ENCODE data around the gene ATG3.
"Not testable (repeated sequence)": the region's sequence is repeated elsewhere in the genome, so short reads cannot be mapped to it uniquely, and the experiment has no call there.

Gene ATG3

DNA sequence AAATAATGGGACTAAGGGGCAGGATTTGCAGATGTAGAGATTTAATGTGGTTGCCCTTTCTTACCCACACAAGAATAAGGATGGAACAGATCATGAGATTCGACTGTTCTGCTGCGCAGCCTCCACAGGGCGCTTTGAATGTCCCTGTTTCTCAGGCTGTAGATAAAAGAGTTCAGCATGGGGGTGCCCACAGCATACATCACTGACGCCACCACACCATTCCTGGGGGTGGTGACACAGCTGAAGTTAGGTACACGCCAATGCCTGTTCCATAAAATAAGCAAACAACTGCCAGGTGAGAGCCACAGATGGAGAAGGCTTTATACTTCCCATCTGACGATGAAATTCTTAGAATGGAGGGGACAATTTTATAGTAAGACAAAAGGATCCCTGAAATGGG, 37.6 kb downstream of the ATG3 start:
- not testable (repeated sequence) for H3K4me3 ChIP-seq (ENCODE audit: insufficient read depth in 1 of 2, low read depth in 1 of 2, low read length in 2 of 2); H2BK5ac ChIP-seq (ENCODE audit: low read depth, low read length, poor library complexity, severe bottlenecking); H3K79me1 ChIP-seq (replicated peaks; ENCODE audit: low read length, poor library complexity, severe bottlenecking); H2BK12ac ChIP-seq (ENCODE audit: low read length in 2 of 2); H2AK5ac ChIP-seq (ENCODE audit: low read length, severe bottlenecking); H2BK15ac ChIP-seq (ENCODE audit: low read depth, poor library complexity, severe bottlenecking); H3K14ac ChIP-seq (ENCODE audit: low read length in 2 of 2); H3K18ac ChIP-seq (ENCODE audit: low read depth in 1 of 2, low read length in 2 of 2); H4K8ac ChIP-seq (ENCODE audit: low read length); H3K4ac ChIP-seq (ENCODE audit: low read depth in 1 of 2, low read length in 2 of 2); H3K4me2 ChIP-seq (ENCODE audit: low read length, poor library complexity, severe bottlenecking); H3K4me1 ChIP-seq (ENCODE audit: control insufficient read depth, insufficient read depth, low read depth, low read length); H2BK120ac ChIP-seq (ENCODE audit: low read depth, low read length); DNase-seq; H3K9me3 ChIP-seq (ENCODE audit: control insufficient read depth, low read length); H3K27me3 ChIP-seq (ENCODE audit: control insufficient read depth in 1 of 2, insufficient read depth in 1 of 2, low read length in 2 of 2); H3K23ac ChIP-seq (ENCODE audit: low read length in 2 of 2); H4K91ac ChIP-seq (ENCODE audit: low read length); H2AFZ ChIP-seq (ENCODE audit: low read depth, low read length); H3K9ac ChIP-seq (ENCODE audit: low read length); H3K27ac ChIP-seq (ENCODE audit: low read length, poor library complexity, severe bottlenecking)
- peaks cover 3 to 32% of the 10 kb centered on the region in 2 experiments for H3K36me3 ChIP-seq (ENCODE audit: control insufficient read depth in 1 of 2, insufficient read depth in 2 of 2, low read depth in 1 of 2, low read length in 2 of 2)
- WGBS: 94% methylated on average over 5 of the region's 6 CpGs

DNA sequence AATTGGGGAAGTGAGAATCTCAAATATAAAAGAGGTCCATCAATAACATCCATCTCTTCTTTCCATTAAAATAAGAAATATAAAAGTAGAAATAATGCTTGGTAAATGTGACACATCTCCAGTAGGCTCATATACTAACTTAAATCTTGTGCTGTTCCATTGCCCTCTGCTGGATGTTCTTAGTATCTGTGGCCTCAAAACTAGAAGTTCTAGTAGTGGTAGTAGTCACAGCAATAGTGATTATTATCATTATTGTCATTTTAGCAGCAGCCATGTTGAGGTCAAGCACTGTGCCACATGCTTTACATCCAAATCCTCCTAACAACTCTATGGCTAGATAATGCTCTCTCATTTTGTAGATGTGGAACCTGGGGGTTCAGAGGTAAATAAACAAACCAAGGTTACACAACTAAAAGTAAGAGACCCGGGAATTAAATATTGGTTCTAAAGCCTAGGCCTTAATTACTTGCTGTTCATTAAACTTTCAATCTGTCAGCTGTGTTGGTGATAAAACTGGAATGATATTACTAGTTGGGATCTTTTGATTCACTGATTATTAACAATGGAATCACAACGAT, 42.2 kb downstream of the ATG3 start:
- no peaks in the 10 kb centered on the region for H3K9me3 ChIP-seq (ENCODE audit: control insufficient read depth, low read length)
- 100% methylated on average over 1 of the region's 2 CpGs for WGBS
- no peak overlapping the region for H3K14ac ChIP-seq (ENCODE audit: low read length in 2 of 2)
- H3K4ac ChIP-seq (ENCODE audit: low read depth in 1 of 2, low read length in 2 of 2): no peak overlapping the region
- H3K18ac ChIP-seq (ENCODE audit: low read depth in 1 of 2, low read length in 2 of 2): no peak overlapping the region
- no peaks in the 10 kb centered on the region for H3K79me1 ChIP-seq (replicated peaks; ENCODE audit: low read length, poor library complexity, severe bottlenecking)
- no peak overlapping the region for H3K27ac ChIP-seq (ENCODE audit: low read length, poor library complexity, severe bottlenecking)
- no peak overlapping the region for H2BK15ac ChIP-seq (ENCODE audit: low read depth, poor library complexity, severe bottlenecking)
- no peak overlapping the region for H3K4me3 ChIP-seq (ENCODE audit: insufficient read depth in 1 of 2, low read depth in 1 of 2, low read length in 2 of 2)
- peaks cover 0 to 1% of the 10 kb centered on the region in 2 experiments for H3K36me3 ChIP-seq (ENCODE audit: control insufficient read depth in 1 of 2, insufficient read depth in 2 of 2, low read depth in 1 of 2, low read length in 2 of 2)
- H3K4me2 ChIP-seq (ENCODE audit: low read length, poor library complexity, severe bottlenecking): no peak overlapping the region
- H4K8ac ChIP-seq (ENCODE audit: low read length): no peak overlapping the region
- H2BK5ac ChIP-seq (ENCODE audit: low read depth, low read length, poor library complexity, severe bottlenecking): no peak overlapping the region
- DNase-seq: peak; percentile 73
- H2BK120ac ChIP-seq (ENCODE audit: low read depth, low read length): no peak overlapping the region
- peak overlapping the region; percentile 30 for H3K9ac ChIP-seq (ENCODE audit: low read length)
- no peak overlapping the region for H2AFZ ChIP-seq (ENCODE audit: low read depth, low read length)
- no peak overlapping the region for H2AK5ac ChIP-seq (ENCODE audit: low read length, severe bottlenecking)
- H3K27me3 ChIP-seq (ENCODE audit: control insufficient read depth in 1 of 2, insufficient read depth in 1 of 2, low read length in 2 of 2): no peaks in the 10 kb centered on the region
- H4K91ac ChIP-seq (ENCODE audit: low read length): no peak overlapping the region
- no peaks in the 10 kb centered on the region for H3K4me1 ChIP-seq (ENCODE audit: control insufficient read depth, insufficient read depth, low read depth, low read length)
- no peak overlapping the region for H3K23ac ChIP-seq (ENCODE audit: low read length in 2 of 2)
- no peak overlapping the region for H2BK12ac ChIP-seq (ENCODE audit: low read length in 2 of 2)

DNA sequence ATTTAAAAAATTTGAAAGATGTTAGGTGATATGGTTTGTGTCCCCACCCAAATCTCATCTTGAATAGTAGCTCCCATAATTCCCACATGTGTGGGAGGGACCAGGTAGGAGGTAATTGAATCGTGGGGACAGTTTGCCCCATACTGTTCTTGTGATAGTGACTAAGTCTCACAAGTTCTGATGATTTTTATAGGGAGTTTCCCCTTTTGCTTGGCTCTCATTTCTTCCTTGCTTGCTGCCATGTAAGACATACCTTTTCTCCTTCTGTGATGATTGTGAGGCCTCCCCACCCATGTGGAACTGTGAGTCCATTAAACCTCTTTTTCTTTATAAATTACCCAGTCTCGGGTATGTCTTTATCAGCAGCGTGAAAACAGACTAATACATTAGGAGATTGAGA, 42.8 kb downstream of the ATG3 start:
- not testable (repeated sequence) for H2AK5ac ChIP-seq (ENCODE audit: low read length, severe bottlenecking); H3K27me3 ChIP-seq (ENCODE audit: control insufficient read depth in 1 of 2, insufficient read depth in 1 of 2, low read length in 2 of 2); H3K4me1 ChIP-seq (ENCODE audit: control insufficient read depth, insufficient read depth, low read depth, low read length); H3K4me2 ChIP-seq (ENCODE audit: low read length, poor library complexity, severe bottlenecking); H3K14ac ChIP-seq (ENCODE audit: low read length in 2 of 2); DNase-seq; H2BK15ac ChIP-seq (ENCODE audit: low read depth, poor library complexity, severe bottlenecking); H3K79me1 ChIP-seq (replicated peaks; ENCODE audit: low read length, poor library complexity, severe bottlenecking); H3K36me3 ChIP-seq (ENCODE audit: control insufficient read depth in 1 of 2, insufficient read depth in 2 of 2, low read depth in 1 of 2, low read length in 2 of 2); H2AFZ ChIP-seq (ENCODE audit: low read depth, low read length); H3K18ac ChIP-seq (ENCODE audit: low read depth in 1 of 2, low read length in 2 of 2); H3K4me3 ChIP-seq (ENCODE audit: insufficient read depth in 1 of 2, low read depth in 1 of 2, low read length in 2 of 2); H4K8ac ChIP-seq (ENCODE audit: low read length); H2BK12ac ChIP-seq (ENCODE audit: low read length in 2 of 2); H2BK120ac ChIP-seq (ENCODE audit: low read depth, low read length); H3K4ac ChIP-seq (ENCODE audit: low read depth in 1 of 2, low read length in 2 of 2); H3K27ac ChIP-seq (ENCODE audit: low read length, poor library complexity, severe bottlenecking); H3K9me3 ChIP-seq (ENCODE audit: control insufficient read depth, low read length); H3K23ac ChIP-seq (ENCODE audit: low read length in 2 of 2); H4K91ac ChIP-seq (ENCODE audit: low read length)
- H2BK5ac ChIP-seq (ENCODE audit: low read depth, low read length, poor library complexity, severe bottlenecking): peak overlapping the region; percentile 8
- H3K9ac ChIP-seq (ENCODE audit: low read length): peak overlapping the region; percentile 30
- WGBS: 0% methylated on average over 1 of the region's 3 CpGs

DNA sequence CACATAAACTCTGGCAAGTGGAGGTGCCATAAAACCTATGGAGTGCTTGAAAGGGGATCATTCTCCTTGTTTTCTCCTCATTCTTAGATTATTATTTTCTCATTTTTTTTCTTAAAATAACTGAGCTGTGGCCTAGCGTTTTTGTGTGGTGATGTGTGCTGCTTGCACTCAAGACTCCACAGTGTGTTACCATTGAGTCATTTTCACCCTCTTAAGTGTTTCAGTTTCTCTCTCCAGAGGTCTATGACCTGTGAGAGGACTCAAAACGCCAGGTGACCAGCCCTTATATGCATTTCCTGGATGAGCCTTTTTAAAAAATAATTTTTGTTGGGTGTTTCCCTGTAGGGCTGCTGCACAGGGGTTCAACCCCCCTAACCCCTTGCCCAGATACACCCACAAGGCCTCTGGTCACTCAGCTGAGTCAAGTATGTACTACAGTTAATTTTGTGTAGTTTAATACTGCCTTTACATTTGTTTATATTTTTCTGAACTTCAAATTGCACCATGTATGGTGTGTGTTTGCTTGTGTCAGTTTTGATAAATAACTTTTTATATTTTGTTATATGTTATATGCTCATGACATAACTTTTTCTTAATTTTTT, 47.1 kb downstream of the ATG3 start:
- H3K18ac ChIP-seq (ENCODE audit: low read depth in 1 of 2, low read length in 2 of 2): no peak overlapping the region
- peaks cover 2% of the 10 kb centered on the region for H3K9me3 ChIP-seq (ENCODE audit: control insufficient read depth, low read length)

More for the DNA sequence above, 47.1 kb downstream of the ATG3 start:
- DNase-seq: peak; percentile 7
- Histone ChIP-seq H3K79me1 (replicated peaks; ENCODE audit: low read length, poor library complexity, severe bottlenecking) (no peaks in the 10 kb centered on the region), H3K27me3 (ENCODE audit: control insufficient read depth in 1 of 2, insufficient read depth in 1 of 2, low read length in 2 of 2) (no peaks in the 10 kb centered on the region), H4K91ac (ENCODE audit: low read length) (no peak overlapping the region), H3K27ac (ENCODE audit: low read length, poor library complexity, severe bottlenecking) (no peak overlapping the region), H3K4me1 (ENCODE audit: control insufficient read depth, insufficient read depth, low read depth, low read length) (no peaks in the 10 kb centered on the region), H2BK5ac (ENCODE audit: low read depth, low read length, poor library complexity, severe bottlenecking) (no peak overlapping the region), H3K14ac (ENCODE audit: low read length in 2 of 2) (no peak overlapping the region), H3K36me3 (ENCODE audit: control insufficient read depth in 1 of 2, insufficient read depth in 2 of 2, low read depth in 1 of 2, low read length in 2 of 2) (no peaks in the 10 kb centered on the region), H3K4ac (ENCODE audit: low read depth in 1 of 2, low read length in 2 of 2) (no peak overlapping the region), H3K4me2 (ENCODE audit: low read length, poor library complexity, severe bottlenecking) (no peak overlapping the region), H2BK120ac (ENCODE audit: low read depth, low read length) (no peak overlapping the region), H2AK5ac (ENCODE audit: low read length, severe bottlenecking) (no peak overlapping the region), H3K4me3 (ENCODE audit: insufficient read depth in 1 of 2, low read depth in 1 of 2, low read length in 2 of 2) (no peak overlapping the region), H3K23ac (ENCODE audit: low read length in 2 of 2) (no peak overlapping the region), H4K8ac (ENCODE audit: low read length) (no peak overlapping the region), H2BK12ac (ENCODE audit: low read length in 2 of 2) (no peak overlapping the region), H2BK15ac (ENCODE audit: low read depth, poor library complexity, severe bottlenecking) (no peak overlapping the region), H3K9ac (ENCODE audit: low read length) (no peak overlapping the region), H2AFZ (ENCODE audit: low read depth, low read length) (no peak overlapping the region)
- no CpG with 5 or more reads among the region's 2 CpGs for WGBS
